HTR-8/SVneo (cell line): ENCODE measurements around the gene CD58.

Experiments used
- DNase-seq: peaks from one replicate; pipeline ENCODE4 v3.0.0; 2011; ENCODE audit warnings: low spot score, mixed read lengths; ENCODE audit not compliant: insufficient read length
- FAIRE-seq: peaks from 2 replicates; lab custom pipeline; 2011; peaks lifted over from hg19 to GRCh38; lab: Jason Lieb, UNC

The CD58 gene

DNA sequence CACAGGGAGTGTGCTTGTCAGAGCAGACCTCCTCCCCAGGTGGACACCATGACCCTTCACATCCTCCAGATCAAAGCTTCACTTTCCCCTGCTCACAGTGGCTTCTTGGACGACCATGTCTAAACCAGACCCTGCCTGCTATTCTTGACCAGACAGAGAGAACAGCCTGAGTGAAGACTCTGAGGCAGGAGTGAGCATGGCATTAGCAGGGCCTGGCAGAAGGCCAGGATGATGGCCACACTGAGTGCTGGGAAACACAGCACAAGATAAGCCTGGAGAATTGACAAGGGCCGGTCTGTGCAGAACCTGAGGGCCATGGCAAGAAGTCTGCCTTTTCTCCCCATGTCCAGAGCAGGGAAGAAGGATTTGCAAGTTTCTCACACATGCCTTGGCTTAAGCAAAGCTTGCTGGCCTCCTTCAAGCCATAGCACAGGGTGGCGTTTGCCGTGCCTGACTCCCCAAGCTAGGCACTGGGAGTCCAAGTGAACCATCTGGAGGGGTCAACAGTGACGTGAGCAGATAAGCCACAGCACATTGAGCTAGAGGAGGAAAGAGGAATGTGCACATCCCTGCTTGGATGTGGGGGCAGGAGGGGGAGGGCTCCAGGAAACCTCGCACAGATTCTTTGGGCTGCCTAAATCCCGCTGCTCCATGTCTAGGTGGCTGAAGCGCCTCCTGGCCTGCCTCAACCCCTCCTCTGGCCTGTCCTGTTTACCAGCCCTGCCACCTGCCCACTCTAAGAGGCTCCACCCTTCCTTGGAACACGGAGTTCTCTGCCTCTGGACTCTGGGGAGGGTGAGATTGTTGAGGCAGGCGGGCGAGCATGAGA, 87.1 kb downstream of the CD58 start:
- FAIRE-seq (no peak), DNase-seq (no peak)

DNA sequence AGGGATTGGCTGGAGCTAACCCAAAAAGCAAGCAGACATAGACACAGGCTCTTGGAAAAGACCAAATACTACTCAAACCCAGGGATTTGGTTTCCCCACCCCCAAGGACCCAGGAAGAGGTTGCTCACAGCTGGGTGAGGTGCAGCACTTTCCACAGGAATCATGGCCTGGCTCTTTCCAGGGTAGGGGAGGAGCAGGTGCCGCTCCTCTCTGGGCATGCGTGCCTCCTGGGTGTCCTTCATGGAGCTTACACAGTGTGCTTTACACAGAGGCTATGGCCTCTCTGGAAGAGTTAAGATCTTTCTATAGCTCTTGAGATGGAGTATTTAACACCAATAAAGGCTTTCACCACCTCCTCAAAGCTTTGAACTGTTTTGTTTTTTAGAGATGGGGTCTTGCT, 88.3 kb downstream of the CD58 start:
- no peak for DNase-seq
- FAIRE-seq, result no peak

DNA sequence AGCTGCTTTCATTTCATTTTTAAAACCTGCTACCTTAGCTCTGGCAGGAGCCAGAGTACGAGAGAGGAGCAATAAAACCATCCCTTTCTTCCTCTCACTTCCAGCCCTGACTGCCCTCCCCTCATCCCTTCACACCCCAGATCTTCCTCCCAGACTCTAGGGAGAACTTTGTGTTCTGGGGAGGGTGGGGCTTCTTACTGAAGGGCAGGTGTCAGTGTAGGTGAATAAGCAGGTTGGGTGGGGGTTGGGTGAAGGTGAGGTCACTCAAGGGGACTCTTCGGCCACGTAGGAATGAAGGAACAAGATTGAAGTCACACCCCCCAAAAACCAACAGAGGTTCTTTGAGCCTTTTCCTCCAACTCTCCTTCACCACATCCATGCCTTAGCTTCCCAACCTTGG, 88.9 kb downstream of the CD58 start:
- DNase-seq (no peak), FAIRE-seq (no peak)

DNA sequence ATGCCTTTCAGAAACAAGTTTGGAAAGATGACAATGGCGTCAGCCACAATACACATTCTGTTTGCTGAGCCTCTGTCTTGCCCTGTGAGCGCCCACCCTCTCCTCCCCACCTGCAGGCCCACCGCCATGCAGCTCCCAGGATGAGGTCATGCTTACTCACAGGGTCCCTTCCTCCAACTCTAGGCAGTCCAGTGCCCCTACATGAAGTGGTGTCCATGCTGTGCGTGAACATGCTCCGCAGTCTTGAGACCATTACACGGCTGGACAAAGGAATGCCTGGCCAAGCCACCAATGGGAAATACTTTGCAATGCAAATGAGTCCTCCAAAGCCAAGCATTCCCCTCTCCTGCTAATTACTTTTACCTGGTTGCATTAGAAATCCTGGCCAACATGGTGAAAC, 92.2 kb downstream of the CD58 start:
- DNase-seq (no peak), FAIRE-seq (no peak)

DNA sequence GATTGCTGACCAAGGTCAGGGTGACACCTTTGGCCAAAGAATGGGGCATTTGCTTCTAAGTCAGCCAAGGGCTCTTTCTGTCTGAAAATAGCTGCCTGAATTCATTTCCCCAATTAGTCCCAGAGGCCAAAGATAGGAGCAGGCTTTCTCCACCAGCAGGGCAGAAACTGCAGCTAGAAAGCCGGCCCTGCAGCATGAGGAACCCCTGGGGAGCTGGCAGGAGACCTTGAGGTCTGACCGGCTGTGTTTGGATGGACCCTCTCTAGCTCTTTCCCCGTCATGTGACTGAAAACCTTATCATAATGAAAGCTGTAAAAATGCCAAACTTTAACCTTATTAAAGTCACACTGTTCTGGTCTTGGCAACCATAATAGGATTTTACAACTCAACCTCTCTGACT, 93.4 kb downstream of the CD58 start:
- FAIRE-seq, result no peak
- no peak for DNase-seq

DNA sequence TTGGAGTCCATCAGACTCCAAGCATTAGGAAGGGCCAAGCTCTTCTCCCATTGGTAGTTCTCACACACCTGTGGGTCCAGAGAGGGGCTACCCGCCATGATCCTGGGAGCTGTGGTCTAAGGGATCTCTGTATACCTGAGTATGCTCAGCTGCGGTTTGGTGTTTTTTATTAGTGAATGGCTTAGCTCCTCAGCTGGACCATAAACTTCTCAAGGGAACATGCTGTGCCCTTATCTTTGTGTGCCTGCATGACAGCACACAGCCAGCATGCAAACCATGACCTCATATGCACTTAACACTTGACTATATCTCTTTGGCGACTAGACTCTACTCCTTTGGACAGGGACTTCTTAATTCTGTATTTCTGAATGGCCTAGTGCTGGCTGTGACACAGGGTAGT, 94.5 kb downstream of the CD58 start:
- no peak for DNase-seq

DNA sequence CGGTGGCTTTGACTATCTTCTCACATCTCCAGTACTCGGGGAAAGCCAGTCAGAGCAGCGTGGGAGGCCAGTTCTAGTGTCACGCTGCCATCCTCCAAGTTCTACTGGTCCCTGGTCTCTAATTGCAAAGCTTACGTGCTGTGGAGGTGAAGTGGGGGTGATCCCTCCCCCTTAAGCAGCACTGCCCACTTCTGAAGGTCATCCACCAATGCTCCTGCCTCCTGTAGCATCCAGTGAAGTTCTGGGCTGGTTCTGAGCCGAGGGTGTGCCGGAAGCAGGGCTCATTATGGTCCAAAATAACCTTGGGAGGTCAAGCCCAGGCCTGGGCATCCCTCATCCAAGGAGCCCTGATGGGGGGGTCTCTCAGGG, 95.0 kb downstream of the CD58 start:
- no peak for FAIRE-seq
- DNase-seq, result no peak

More for the DNA sequence above, 94.5 kb downstream of the CD58 start:
- FAIRE-seq, result no peak

DNA sequence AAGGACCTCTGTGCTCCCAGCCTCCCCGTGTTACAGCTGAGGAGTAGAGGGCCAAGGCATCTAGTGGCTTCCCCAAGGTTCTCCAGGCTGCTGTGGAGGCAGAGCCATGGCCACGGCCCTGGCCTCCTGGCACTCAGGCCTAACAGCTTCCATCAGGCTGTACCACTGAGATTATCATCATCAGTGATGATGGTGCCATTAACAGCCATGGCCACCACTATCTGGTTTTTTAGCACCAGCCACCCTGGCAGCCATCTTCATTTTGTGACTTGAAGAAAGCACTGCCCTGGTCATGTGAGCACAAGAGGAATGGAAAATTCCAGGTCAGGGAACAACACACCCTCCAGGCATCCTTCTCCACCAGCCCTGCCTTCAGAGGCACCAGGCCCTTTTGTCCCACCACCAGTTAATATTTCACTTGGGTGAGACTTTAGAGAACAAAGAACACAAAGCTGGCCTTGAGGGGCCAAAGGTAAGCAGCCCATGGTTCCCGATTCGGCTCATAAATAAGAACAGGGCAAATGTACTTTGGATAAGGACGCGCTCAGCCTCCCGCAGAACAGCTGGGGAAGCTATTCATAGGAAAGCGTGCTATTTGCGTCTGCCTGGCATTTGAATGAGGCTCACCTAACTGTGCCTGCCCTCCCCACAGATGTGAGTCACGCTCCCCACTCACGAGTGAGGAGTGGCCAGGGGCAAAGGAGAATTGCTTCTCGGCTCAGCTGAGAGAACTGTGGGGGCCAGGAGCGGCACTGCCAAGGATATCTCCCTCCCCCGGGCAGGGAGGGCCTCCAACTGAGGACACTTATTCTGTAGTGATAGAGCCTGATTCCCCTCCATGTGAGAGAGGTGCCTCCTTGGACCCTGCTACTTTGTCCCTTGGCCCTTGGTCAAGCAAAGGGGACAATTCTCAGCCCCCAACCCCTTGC, 95.6 kb downstream of the CD58 start:
- no peak for FAIRE-seq
- DNase-seq, result no peak

DNA sequence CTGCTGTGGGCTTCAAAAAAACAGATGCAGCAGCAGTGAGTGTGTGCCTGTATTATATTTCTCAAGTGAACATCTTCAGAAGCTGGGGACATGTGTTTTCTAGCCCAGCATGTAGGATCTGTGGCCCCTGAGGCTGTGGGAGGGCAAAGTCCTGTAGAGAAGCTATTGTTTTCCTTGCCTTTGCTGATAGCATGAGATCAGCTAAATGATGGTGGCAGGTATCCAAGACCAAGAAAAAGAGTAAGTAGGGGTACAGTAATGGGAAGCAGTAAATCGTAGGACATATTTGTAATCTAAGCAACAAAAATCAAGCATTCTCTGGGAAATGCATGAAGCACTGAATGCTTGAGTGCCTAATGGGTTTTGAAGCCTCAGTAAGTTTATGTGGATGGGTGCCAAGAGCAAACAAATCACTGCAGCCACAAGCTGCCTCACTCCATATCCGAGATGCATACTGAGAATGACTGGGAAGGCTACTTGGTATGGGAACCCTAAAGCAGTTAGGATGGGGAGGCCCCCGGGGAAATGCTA, 98.3 kb downstream of the CD58 start:
- FAIRE-seq (no peak), DNase-seq (no peak)

DNA sequence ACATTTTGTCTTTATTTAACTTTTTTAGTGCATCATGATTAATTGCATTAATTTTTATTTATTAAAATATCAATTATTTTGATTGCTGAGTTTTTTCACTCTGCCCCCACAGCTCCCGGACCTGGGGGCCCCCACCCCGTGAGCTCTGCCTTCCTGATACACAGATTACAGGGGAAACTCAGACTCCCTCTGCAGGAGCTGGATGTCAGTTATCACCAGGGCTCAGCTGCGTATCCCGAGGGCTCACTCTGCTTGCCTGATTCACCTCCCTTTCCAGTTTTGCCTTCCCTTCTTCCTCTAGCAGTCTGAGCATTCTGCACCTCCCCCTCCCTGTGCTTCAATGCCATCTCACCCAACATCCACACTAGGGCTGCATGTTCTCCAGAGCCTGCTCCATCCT, 99.6 kb downstream of the CD58 start:
- DNase-seq, result no peak

DNA sequence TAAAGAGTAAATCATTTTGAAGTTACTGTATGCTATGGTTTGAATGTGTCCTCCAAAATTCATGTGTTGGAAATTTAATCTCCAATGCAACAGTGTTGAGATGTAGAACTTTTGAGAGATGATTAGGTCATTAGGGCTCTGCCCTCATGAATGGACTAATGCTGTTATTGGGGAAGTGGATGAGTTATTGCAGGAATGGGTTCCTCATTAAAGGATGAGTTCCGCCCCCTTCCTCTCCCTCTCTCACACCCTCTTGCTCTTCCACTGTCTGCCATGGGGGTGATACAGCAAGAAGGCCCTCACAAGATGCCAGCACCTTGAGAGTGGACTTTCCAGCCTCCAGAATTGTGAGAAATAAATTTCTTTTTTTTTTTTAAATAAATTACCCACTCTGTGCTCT, 100.2 kb downstream of the CD58 start:
- DNase-seq (no peak), FAIRE-seq (no peak)

More for the DNA sequence above, 99.6 kb downstream of the CD58 start:
- no peak for FAIRE-seq

DNA sequence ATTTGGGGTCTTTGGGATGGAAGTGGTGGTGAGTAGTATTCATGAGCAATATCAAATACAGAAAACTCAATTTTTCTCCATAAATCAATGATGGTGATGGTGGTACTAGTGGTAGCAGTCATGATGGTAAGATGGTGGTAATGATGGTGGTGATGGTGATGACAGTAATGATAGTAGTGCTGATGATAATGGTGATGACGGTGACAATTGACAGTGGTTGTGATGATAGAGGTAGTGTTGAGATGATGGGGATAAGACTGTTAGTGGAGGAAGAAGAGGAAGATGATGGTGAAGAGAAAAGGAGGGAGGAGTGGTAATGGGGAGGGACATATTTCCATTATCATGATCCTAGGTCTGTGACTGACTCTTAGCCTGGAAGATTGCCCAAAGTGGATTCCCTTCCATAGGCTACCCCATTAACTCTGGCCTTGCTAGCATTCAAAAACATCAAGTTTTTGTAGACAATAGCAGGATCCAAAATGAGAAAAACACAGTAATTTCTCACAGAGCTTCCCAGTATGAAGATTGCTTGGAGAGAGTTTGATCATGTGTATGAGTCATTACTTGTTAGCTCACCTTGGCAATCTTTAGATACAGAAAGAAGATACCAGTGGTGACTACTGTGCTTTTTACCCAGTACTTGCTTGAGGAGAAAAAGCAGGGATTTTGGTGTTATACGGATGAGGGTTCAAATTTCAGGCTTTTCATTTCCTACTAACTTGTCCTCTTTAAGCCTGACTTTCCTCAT, 103.8 kb downstream of the CD58 start:
- DNase-seq (no peak), FAIRE-seq (no peak)

DNA sequence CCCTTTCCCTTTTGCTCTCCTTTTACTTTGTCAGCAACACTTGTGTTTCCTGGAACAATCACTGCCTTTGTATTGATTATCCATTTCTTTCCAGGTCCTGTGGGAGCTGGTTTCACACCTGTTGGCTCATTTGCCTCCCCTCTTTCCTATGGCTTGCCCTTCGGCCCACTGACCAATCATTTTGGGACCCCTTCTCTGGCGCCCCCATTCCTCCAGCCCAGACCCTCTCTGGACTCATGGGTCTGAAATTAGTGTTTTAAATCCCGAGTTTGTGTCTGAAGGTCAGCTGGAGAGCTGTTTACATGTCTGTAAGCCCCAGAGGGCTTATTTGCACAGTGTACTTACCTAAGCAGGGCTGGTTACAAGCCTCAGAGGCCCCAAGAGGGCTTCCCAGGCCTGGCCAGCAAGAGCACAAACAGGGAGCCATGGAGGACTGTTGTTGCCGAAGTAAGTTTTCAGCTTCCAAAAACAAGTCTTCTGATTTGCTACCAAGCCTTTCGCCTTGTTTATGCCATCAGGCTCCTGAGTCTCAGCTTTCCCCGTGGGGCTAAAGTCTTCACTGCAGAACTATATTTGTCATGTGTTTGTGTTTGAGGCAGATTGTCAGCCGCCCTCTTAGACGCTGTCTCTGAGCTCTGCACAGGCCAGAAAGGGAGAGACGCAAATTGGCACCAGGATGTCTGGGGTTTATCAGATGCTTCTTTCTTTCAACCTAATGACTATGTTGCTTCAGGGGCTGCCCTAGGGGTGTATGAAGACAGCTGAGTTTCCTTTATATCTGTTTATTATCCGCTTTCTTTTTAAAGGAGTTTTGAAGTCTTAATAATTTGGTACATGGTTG, 104.8 kb downstream of the CD58 start:
- DNase-seq, result no peak
- FAIRE-seq, result no peak

DNA sequence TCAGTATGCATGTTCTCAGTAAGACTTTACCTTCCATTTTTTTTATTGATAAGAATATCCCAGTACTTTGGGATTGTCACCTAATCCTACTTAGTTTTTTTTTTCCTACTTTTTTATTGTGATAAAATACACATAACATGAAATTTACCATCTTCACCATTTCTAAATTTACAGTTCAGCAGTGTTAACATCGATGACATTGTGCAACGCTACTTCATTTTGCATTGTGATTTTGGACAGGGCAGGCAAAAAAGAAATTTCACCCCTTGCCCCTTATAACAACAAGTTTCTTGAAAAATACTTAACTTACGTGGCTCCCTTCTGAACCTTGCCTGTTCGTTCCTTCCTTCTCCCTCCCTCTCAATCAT, 105.4 kb downstream of the CD58 start:
- FAIRE-seq (no peak), DNase-seq (no peak)
